Measurements from ENCODE around the gene ACTR3.

DNA sequence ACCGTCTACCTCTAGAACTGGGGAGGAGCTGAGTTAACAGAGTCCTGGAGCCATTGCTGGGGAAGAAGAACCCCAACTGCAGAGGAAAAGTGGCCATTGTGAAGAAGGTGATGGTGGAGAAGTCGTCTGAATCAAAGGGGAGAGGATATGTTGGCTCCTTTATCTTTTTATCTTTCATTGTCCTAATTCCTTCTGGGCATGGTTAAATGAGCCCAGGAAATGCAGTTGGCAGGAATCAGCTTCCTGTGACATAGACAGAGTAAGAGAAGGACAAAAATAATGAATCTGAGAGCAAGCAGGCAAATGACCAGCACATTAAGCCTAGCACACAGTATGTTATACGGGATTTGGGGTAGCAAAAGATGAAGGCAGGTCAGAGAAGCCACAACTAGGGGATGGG, 16.0 kb upstream of the ACTR3 start:
- TF ChIP-seq CTCF (IDR thresholded peaks at IDR 0.05; ENCODE audit: borderline replicate concordance, extremely low read depth, low read length, poor library complexity, severe bottlenecking) (no peak), EZH2 (IDR thresholded peaks at IDR 0.05; ENCODE audit: borderline replicate concordance, low read depth, low read length, severe bottlenecking) (no peak)

Measured in DND-41 (cell line).